ENCODE results near the gene FGF4. TPM values are rescaled to one million over a fixed set of nuclear protein-coding genes. Genes with fewer than 3 reads are reported as not detected.

Gene FGF4
- total RNA-seq, 2 experiments from 2014 or later: not detected

- no TSS peak for BruUV-seq (replicated peaks)
Measured at GRCh38 chr11:69811431-69811830, 36.3 kb upstream of the FGF4 start.

DNA sequence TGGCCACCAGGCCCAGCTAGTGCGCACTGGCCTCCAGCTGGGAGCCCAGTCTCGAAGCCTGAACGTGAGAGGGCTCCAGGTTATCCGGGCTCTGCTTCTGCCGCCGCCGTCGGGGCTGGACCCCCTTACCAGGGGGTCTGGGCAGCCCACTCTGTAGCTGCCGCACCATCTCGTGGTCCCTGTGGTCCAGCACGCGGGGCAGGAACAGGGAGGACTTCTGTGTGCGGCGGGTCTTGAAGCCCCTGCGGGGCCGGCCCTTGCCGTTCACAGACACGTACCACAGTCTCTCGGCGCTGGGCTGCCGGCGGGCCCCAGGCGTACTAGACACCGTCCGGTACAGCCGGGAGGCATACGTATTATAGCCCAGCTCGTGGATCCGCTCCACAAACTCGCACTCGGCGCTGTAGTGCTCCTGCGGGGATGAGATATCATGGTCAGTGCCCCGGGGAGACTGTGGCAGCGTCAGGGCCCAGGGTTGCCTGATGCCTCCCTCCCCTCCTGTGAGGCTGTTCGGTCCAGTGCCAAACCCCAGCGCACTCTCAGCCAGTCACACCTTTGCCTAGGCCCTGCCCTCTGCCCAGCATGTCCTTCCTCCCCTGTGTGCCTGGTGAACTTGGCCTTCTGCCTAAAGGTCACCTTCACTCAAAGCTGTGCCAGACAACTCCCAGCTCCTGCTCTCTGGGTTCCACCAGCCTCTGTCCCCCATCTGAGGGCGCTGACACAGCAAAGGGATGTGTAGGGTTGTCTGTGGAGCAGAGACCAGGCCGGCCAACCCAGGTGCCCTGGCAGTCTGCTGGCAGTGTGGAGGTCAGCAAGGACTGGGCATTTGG, 35.4 kb upstream of the FGF4 start:
- H4K20me1 ChIP-seq (ENCODE audit: insufficient read depth, low read length): no peaks in the 10 kb centered on the region
- no peak overlapping the region for H3K4me3 ChIP-seq (ENCODE audit: low read depth, low read length, poor library complexity, severe bottlenecking)
- DNase-seq (ENCODE audit: low spot score): no peak
- no peak overlapping the region for H3K4me2 ChIP-seq (ENCODE audit: low read length)
- no TSS peak for BruUV-seq (replicated peaks)
- ChIA-PET POLR2A (no interaction called here), CTCF (ENCODE audit: unreplicated experiment) (no interaction called here)
- intact Hi-C loops (cut with micrococcal nuclease; ENCODE audit: unreplicated experiment): no loop called here
- H3K9me2 ChIP-seq (ENCODE audit: insufficient read depth, low read length): no peaks in the 10 kb centered on the region
- H3K79me2 ChIP-seq (ENCODE audit: insufficient read depth, low read depth, low read length): no peaks in the 10 kb centered on the region
- H3K9me3 ChIP-seq (ENCODE audit: low read length): no peaks in the 10 kb centered on the region
- no peak overlapping the region for H3K27ac ChIP-seq (ENCODE audit: low read depth, low read length, poor library complexity, severe bottlenecking)
- H3K4me1 ChIP-seq (ENCODE audit: insufficient read depth, low read length, poor library complexity, severe bottlenecking): no peaks in the 10 kb centered on the region
- no peak overlapping the region for H2AFZ ChIP-seq (ENCODE audit: low read length)
- TF ChIP-seq CTCF (conservative IDR thresholded peaks at IDR 0.05; ENCODE audit: low read length): no peak
- TF ChIP-seq EZH2phosphoT487 (IDR thresholded peaks at IDR 0.05; ENCODE audit: borderline replicate concordance, low read depth, low read length): no peak
- no peaks in the 10 kb centered on the region for H3K36me3 ChIP-seq (ENCODE audit: insufficient read depth, low read length)

More at GRCh38 chr11:69811431-69811830, 36.3 kb upstream of the FGF4 start:
- no peak for TF ChIP-seq EZH2phosphoT487 (IDR thresholded peaks at IDR 0.05; ENCODE audit: borderline replicate concordance, low read depth, low read length)
- no peak for TF ChIP-seq CTCF (conservative IDR thresholded peaks at IDR 0.05; ENCODE audit: low read length)
- CTCF ChIA-PET (ENCODE audit: unreplicated experiment): no interaction called here
- no peak overlapping the region for H2AFZ ChIP-seq (ENCODE audit: low read length)
- no peak overlapping the region for H3K27ac ChIP-seq (ENCODE audit: low read depth, low read length, poor library complexity, severe bottlenecking)
- POLR2A ChIA-PET: no interaction called here
- no peaks in the 10 kb centered on the region for H3K9me2 ChIP-seq (ENCODE audit: insufficient read depth, low read length)
- no peak for DNase-seq (ENCODE audit: low spot score)
- no peaks in the 10 kb centered on the region for H4K20me1 ChIP-seq (ENCODE audit: insufficient read depth, low read length)
- intact Hi-C loops (cut with micrococcal nuclease; ENCODE audit: unreplicated experiment): no loop called here
- no peaks in the 10 kb centered on the region for H3K36me3 ChIP-seq (ENCODE audit: insufficient read depth, low read length)
- no peaks in the 10 kb centered on the region for H3K4me1 ChIP-seq (ENCODE audit: insufficient read depth, low read length, poor library complexity, severe bottlenecking)
- H3K79me2 ChIP-seq (ENCODE audit: insufficient read depth, low read depth, low read length): no peaks in the 10 kb centered on the region
- H3K9me3 ChIP-seq (ENCODE audit: low read length): no peaks in the 10 kb centered on the region
- H3K4me3 ChIP-seq (ENCODE audit: low read depth, low read length, poor library complexity, severe bottlenecking): no peak overlapping the region
- H3K4me2 ChIP-seq (ENCODE audit: low read length): no peak overlapping the region

DNA sequence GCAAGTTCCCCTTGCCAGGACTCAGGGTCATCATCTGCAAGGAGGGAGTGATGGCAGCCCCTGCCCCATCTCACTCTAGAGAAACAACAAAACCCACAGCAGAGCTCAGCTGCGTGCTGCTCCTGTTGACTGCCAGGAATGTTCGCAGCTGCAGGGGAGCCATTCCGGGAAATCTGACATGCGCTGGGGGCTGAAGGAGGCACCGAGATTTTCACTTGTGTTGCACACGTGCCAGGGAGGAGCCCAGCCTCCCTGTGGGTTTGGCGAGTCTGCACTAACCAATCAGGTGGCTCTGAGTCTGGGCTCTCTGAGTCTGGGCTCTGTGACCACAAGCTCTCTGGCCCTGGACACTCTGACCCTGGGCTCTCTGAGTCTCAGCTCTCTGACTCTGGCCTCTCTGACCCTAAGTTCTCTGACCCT, 33.5 kb upstream of the FGF4 start:
- BruUV-seq (replicated peaks): no TSS peak
- Histone ChIP-seq H3K9me2 (ENCODE audit: insufficient read depth, low read length) (no peaks in the 10 kb centered on the region), H3K9me3 (ENCODE audit: low read length) (no peaks in the 10 kb centered on the region), H3K4me2 (ENCODE audit: low read length) (no peak overlapping the region), H2AFZ (ENCODE audit: low read length) (no peak overlapping the region), H3K4me3 (ENCODE audit: low read depth, low read length, poor library complexity, severe bottlenecking) (no peak overlapping the region), H3K4me1 (ENCODE audit: insufficient read depth, low read length, poor library complexity, severe bottlenecking) (no peaks in the 10 kb centered on the region), H3K79me2 (ENCODE audit: insufficient read depth, low read depth, low read length) (no peaks in the 10 kb centered on the region), H3K27ac (ENCODE audit: low read depth, low read length, poor library complexity, severe bottlenecking) (no peak overlapping the region), H4K20me1 (ENCODE audit: insufficient read depth, low read length) (no peaks in the 10 kb centered on the region), H3K36me3 (ENCODE audit: insufficient read depth, low read length) (no peaks in the 10 kb centered on the region)
- TF ChIP-seq CTCF (conservative IDR thresholded peaks at IDR 0.05; ENCODE audit: low read length): no peak
- no peak for TF ChIP-seq EZH2phosphoT487 (IDR thresholded peaks at IDR 0.05; ENCODE audit: borderline replicate concordance, low read depth, low read length)
- DNase-seq (ENCODE audit: low spot score): no peak
- ChIA-PET POLR2A (no interaction called here), CTCF (ENCODE audit: unreplicated experiment) (no interaction called here)
- intact Hi-C loops (cut with micrococcal nuclease; ENCODE audit: unreplicated experiment): no loop called here
